K562 (cell line): ENCODE measurements around the gene MYO3B. TPM values are rescaled to one million over a fixed set of nuclear protein-coding genes. Genes with fewer than 3 reads are reported as not detected.

Experiments used
- ATAC-seq: fragments of 200-7000 bp; cut with Tn5 transposase; 3 replicates; pipeline ENCODE4 v1.9.1; 2020; ENCODE audit warnings: moderate library complexity
- BruUV-seq: library from RNA; stranded (reverse); fragments of 400-500 nt; replicated peaks from 2 replicates; lab custom pipeline; 2021; lab: Mats Ljungman, UMichigan
- CTCF ChIA-PET: fragments of 300-600 bp; formaldehyde crosslinking; extraction: SDS; loops from one replicate; lab custom pipeline; 2021; ENCODE audit warnings: low intra/inter-chr PET ratio; lab: Yijun Ruan, JAX
- POLR2A ChIA-PET: fragments of 300-600, 350-650 bp; sonication (Branson Sonifier 250); formaldehyde crosslinking; extraction: SDS; loops from one replicate; lab custom pipeline; 2021; ENCODE audit warnings: antibody characterized with exemption, inconsistent platforms; lab: Yijun Ruan, JAX
- DNase-seq, 4 experiments: peaks; one replicate each; pipeline versions ENCODE4 v3.0.0 to v3.0.0-alpha.2; 2011 to 2018; ENCODE audit warnings: low spot score in 3 of 4, mixed read lengths in 3 of 4; ENCODE audit errors: extremely low read depth in 1 of 4
- FAIRE-seq: peaks from 2 replicates; lab custom pipeline; 2011; peaks lifted over from hg19 to GRCh38; lab: Jason Lieb, UNC
- H2AFZ ChIP-seq: 2 replicates; pipeline ENCODE4 v1.6.0; 2011; ENCODE audit warnings: low read depth, low read length, control low read depth, inconsistent platforms
- H3K27ac ChIP-seq: fragments of 200-600 bp; 3 replicates; pipeline ENCODE4 v1.8.0; 2011; ENCODE audit warnings: low read depth, mild to moderate bottlenecking, control low read depth, inconsistent platforms, low read length, moderate library complexity, mixed read lengths; ENCODE audit errors: extremely low read depth
- H3K27me3 ChIP-seq, 2 experiments: fragments of 300-600 bp in 1 of 2; 2 replicates in 1 of 2; 3 replicates in 1 of 2; pipeline versions ENCODE4 v1.6.0 to v1.8.0; 2011; ENCODE audit warnings: inconsistent platforms in 2 of 2, low read length in 2 of 2, mild to moderate bottlenecking in 1 of 2, mixed read lengths in 1 of 2, moderate library complexity in 1 of 2; ENCODE audit not compliant: control insufficient read depth in 2 of 2, insufficient read depth in 2 of 2
- H3K36me3 ChIP-seq: fragments of 300-600 bp; 3 replicates; pipeline ENCODE4 v1.8.0; 2011; ENCODE audit warnings: mild to moderate bottlenecking, low read length, inconsistent platforms; ENCODE audit not compliant: control insufficient read depth, insufficient read depth
- H3K4me1 ChIP-seq, 2 experiments: fragments of 200-600 bp in 1 of 2; replicated peaks in 1 of 2; 2 replicates in 1 of 2; 3 replicates in 1 of 2; pipeline versions ENCODE4 v1.5.1 to v1.8.0; 2011; ENCODE audit warnings: inconsistent platforms in 2 of 2, low read length in 2 of 2, mild to moderate bottlenecking in 1 of 2, mixed read lengths in 1 of 2, moderate library complexity in 1 of 2; ENCODE audit not compliant: control insufficient read depth in 2 of 2, insufficient read depth in 2 of 2
- H3K4me2 ChIP-seq: 2 replicates; pipeline ENCODE4 v1.6.1; 2011; ENCODE audit warnings: low read length, control low read depth, inconsistent platforms, mixed read lengths; ENCODE audit not compliant: insufficient read depth
- H3K4me3 ChIP-seq: fragments of 200-600 bp; sonication (generic), shearing (Covaris generic); 2 replicates; pipeline ENCODE4 v1.5.1; 2016; ENCODE audit warnings: control low read depth, inconsistent platforms
- H3K79me2 ChIP-seq: fragments of 200-600 bp; 3 replicates; pipeline ENCODE4 v1.8.0; 2011; ENCODE audit warnings: low read length, inconsistent platforms; ENCODE audit not compliant: control insufficient read depth, insufficient read depth
- H3K9ac ChIP-seq, 2 experiments: 2 replicates each; pipeline versions ENCODE4 v1.6.0 to v1.6.1; 2011; ENCODE audit warnings: low read depth in 2 of 2, low read length in 2 of 2, control low read depth in 1 of 2, inconsistent platforms in 1 of 2, mild to moderate bottlenecking in 1 of 2, mixed read lengths in 1 of 2; ENCODE audit not compliant: insufficient read depth in 1 of 2
- H3K9me1 ChIP-seq: one replicate; pipeline ENCODE4 v1.6.0; 2011; ENCODE audit warnings: inconsistent platforms, mild to moderate bottlenecking, low read length, moderate library complexity; ENCODE audit not compliant: control insufficient read depth, insufficient read depth
- H3K9me3 ChIP-seq: replicated peaks from 2 replicates; pipeline ENCODE4 v1.5.1; 2011; ENCODE audit warnings: low read depth, low read length, inconsistent platforms; ENCODE audit not compliant: control insufficient read depth, insufficient read depth
- H4K20me1 ChIP-seq: replicated peaks from 2 replicates; pipeline ENCODE4 v1.6.1; 2011; ENCODE audit warnings: low read length, inconsistent platforms, mixed read lengths; ENCODE audit not compliant: control insufficient read depth, insufficient read depth
- ESRRA ChIP-seq: fragments of 450-650 bp; IDR thresholded peaks from 2 replicates; pipeline ENCODE4 v1.6.1; 2014; ENCODE audit warnings: low read depth, mild to moderate bottlenecking, moderate library complexity, borderline replicate concordance
- STAT5B ChIP-seq: fragments of 250-450 bp; sonication (Bioruptor Pico); IDR thresholded peaks from 2 replicates; pipeline ENCODE4 v1.8.0; 2021; ENCODE audit warnings: mild to moderate bottlenecking, inconsistent platforms
- TARDBP ChIP-seq: fragments of 450-650 bp; IDR thresholded peaks from 2 replicates; pipeline ENCODE4 v1.6.1; 2016
- ZBTB17 ChIP-seq: fragments of 450-650 bp; formaldehyde crosslinking; IDR thresholded peaks from 2 replicates; pipeline ENCODE4 v1.4.0; 2020; ENCODE audit warnings: mild to moderate bottlenecking
- ZBTB43 ChIP-seq: sonication (generic); formaldehyde crosslinking; IDR thresholded peaks from 2 replicates; pipeline ENCODE4 v1.8.0; 2023; ENCODE audit warnings: mild to moderate bottlenecking, missing genetic modification reagents
- ZEB2 ChIP-seq: fragments of 450-650 bp; IDR thresholded peaks from 2 replicates; pipeline ENCODE4 v1.6.1; 2016
- WGBS: fragments of 100-300 bp; shearing (Covaris generic); methylation state at CpG from one replicate; pipeline ENCODE4 v1.1.6; 2016; ENCODE audit warnings: low coverage, mixed read lengths; ENCODE audit not compliant: insufficient coverage; ENCODE audit errors: missing lambda C conversion rate; 5-methylcytosine and 5-hydroxymethylcytosine counted together
- in situ Hi-C: fragments of 300-500 bp; cut with MboI; formaldehyde crosslinking; loops from 4 replicates; pipeline ENCODE4 v1.15.0; 2018; ENCODE audit warnings: inconsistent platforms, mixed read lengths
- intact Hi-C: fragments of 100-400 bp; cut with micrococcal nuclease; formaldehyde crosslinking; loops from 2 replicates; pipeline ENCODE4 v1.14.2; 2022
- polyA plus RNA-seq, 8 experiments: library from polyadenylated mRNA; depleted of rRNA in 4 of 8; stranded (reverse) in 5 of 8; unstranded in 3 of 8; fragments of >200 nt; fragmentation: Nextera tagmentation in 2 of 8; fragmentation: Illumina TruSeq in 1 of 8; extraction: Ambion mirVana in 2 of 8; extraction: Trizol in 1 of 8; gene quantifications; 2 replicates each; pipeline versions ENCODE4 v1.2.1 to v1.2.3, GENCODE V29; 2011 to 2014; ENCODE audit warnings: inconsistent platforms in 1 of 8, missing spikeins in 1 of 8
- total RNA-seq, 7 experiments: library from RNA; depleted of rRNA in 6 of 7; stranded (reverse); fragments of >200 nt in 6 of 7; fragmentation: Illumina TruSeq in 2 of 7; extraction: Trizol in 2 of 7; gene quantifications; 2 replicates each; pipeline versions ENCODE4 v1.2.1 to v1.2.3, GENCODE V29; 2011 to 2021; ENCODE audit warnings: low replicate concordance in 1 of 7
- TF ChIP-seq, protein P1 (sequence below): fragments of 200-600 bp; sonication (generic); IDR thresholded peaks from one replicate; pipeline ENCODE4 v1.6.1; 2012; ENCODE audit warnings: mild to moderate bottlenecking, low read depth, low read length, inconsistent platforms

The MYO3B gene
- total and polyA plus RNA-seq, 9 of the 15 experiments (the other 6 are each of a cell fraction or from before 2014, with no cell fraction given), result 2.7 to 6.5 (median 3.6) TPM

- no peaks in the 10 kb centered on the region for H3K4me1 ChIP-seq
- WGBS, result 0% methylated on average over 1 of the region's 1 CpG
- no peak overlapping the region for H3K4me3 ChIP-seq
- no peaks in the 10 kb centered on the region for H3K9me1 ChIP-seq
- 0 out of 5 replicates have a peak, but pooled peaks cover 2 to 4% of the 10 kb centered on the region in 2 experiments for H3K27me3 ChIP-seq
- ChIA-PET CTCF (no interaction called here), POLR2A (interaction anchor here (0.5 kb wide), 1 partner anchor 110 kb away, joined by 3 read pairs; no protein-coding TSS in a partner anchor)
- no peaks in the 10 kb centered on the region for H4K20me1 ChIP-seq
- H3K9ac ChIP-seq, result no peak overlapping the region
- ATAC-seq (no peak), DNase-seq (no peak), FAIRE-seq (no peak)
- in situ Hi-C loops, result no loop called here
- no peak overlapping the region for H3K4me2 ChIP-seq
- no peak overlapping the region for H2AFZ ChIP-seq
- H3K79me2 ChIP-seq, result no peaks in the 10 kb centered on the region
- intact Hi-C loops, result no loop called here
- H3K9me3 ChIP-seq, result no peaks in the 10 kb centered on the region
- BruUV-seq, result no TSS peak
- H3K27ac ChIP-seq, result no peak overlapping the region
- no peaks in the 10 kb centered on the region for H3K36me3 ChIP-seq
- TF ChIP-seq ZBTB43 (no peak), ZBTB17 (CRISPR knock-in tag) (no peak), ZEB2 (no peak), STAT5B (CRISPR knock-in tag) (no peak), ESRRA (no peak), TARDBP (no peak)
- TF ChIP-seq, protein P1, sequence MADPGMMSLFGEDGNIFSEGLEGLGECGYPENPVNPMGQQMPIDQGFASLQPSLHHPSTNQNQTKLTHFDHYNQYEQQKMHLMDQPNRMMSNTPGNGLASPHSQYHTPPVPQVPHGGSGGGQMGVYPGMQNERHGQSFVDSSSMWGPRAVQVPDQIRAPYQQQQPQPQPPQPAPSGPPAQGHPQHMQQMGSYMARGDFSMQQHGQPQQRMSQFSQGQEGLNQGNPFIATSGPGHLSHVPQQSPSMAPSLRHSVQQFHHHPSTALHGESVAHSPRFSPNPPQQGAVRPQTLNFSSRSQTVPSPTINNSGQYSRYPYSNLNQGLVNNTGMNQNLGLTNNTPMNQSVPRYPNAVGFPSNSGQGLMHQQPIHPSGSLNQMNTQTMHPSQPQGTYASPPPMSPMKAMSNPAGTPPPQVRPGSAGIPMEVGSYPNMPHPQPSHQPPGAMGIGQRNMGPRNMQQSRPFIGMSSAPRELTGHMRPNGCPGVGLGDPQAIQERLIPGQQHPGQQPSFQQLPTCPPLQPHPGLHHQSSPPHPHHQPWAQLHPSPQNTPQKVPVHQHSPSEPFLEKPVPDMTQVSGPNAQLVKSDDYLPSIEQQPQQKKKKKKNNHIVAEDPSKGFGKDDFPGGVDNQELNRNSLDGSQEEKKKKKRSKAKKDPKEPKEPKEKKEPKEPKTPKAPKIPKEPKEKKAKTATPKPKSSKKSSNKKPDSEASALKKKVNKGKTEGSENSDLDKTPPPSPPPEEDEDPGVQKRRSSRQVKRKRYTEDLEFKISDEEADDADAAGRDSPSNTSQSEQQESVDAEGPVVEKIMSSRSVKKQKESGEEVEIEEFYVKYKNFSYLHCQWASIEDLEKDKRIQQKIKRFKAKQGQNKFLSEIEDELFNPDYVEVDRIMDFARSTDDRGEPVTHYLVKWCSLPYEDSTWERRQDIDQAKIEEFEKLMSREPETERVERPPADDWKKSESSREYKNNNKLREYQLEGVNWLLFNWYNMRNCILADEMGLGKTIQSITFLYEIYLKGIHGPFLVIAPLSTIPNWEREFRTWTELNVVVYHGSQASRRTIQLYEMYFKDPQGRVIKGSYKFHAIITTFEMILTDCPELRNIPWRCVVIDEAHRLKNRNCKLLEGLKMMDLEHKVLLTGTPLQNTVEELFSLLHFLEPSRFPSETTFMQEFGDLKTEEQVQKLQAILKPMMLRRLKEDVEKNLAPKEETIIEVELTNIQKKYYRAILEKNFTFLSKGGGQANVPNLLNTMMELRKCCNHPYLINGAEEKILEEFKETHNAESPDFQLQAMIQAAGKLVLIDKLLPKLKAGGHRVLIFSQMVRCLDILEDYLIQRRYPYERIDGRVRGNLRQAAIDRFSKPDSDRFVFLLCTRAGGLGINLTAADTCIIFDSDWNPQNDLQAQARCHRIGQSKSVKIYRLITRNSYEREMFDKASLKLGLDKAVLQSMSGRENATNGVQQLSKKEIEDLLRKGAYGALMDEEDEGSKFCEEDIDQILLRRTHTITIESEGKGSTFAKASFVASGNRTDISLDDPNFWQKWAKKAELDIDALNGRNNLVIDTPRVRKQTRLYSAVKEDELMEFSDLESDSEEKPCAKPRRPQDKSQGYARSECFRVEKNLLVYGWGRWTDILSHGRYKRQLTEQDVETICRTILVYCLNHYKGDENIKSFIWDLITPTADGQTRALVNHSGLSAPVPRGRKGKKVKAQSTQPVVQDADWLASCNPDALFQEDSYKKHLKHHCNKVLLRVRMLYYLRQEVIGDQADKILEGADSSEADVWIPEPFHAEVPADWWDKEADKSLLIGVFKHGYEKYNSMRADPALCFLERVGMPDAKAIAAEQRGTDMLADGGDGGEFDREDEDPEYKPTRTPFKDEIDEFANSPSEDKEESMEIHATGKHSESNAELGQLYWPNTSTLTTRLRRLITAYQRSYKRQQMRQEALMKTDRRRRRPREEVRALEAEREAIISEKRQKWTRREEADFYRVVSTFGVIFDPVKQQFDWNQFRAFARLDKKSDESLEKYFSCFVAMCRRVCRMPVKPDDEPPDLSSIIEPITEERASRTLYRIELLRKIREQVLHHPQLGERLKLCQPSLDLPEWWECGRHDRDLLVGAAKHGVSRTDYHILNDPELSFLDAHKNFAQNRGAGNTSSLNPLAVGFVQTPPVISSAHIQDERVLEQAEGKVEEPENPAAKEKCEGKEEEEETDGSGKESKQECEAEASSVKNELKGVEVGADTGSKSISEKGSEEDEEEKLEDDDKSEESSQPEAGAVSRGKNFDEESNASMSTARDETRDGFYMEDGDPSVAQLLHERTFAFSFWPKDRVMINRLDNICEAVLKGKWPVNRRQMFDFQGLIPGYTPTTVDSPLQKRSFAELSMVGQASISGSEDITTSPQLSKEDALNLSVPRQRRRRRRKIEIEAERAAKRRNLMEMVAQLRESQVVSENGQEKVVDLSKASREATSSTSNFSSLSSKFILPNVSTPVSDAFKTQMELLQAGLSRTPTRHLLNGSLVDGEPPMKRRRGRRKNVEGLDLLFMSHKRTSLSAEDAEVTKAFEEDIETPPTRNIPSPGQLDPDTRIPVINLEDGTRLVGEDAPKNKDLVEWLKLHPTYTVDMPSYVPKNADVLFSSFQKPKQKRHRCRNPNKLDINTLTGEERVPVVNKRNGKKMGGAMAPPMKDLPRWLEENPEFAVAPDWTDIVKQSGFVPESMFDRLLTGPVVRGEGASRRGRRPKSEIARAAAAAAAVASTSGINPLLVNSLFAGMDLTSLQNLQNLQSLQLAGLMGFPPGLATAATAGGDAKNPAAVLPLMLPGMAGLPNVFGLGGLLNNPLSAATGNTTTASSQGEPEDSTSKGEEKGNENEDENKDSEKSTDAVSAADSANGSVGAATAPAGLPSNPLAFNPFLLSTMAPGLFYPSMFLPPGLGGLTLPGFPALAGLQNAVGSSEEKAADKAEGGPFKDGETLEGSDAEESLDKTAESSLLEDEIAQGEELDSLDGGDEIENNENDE, result no peak
These were observed 482.5 kb downstream of the MYO3B start for GRCh38 chr2:170660409-170660808.
